Subcutaneous adipose tissue (tissue), 4 donors: ENCODE results near the gene PPM1N. TPM values are rescaled to one million over a fixed set of nuclear protein-coding genes. Genes with fewer than 3 reads are reported as not detected.

Experiments used
- total RNA-seq, 4 donors: library from RNA; depleted of rRNA; stranded (reverse); fragments of >200 nt; gene quantifications; one replicate each; pipeline ENCODE4 v1.1.0, GENCODE V29; 2016
- TF ChIP-seq, protein P1 (sequence below): fragments of 450-650 bp; IDR thresholded peaks from one replicate; pipeline ENCODE4 v1.5.1; 2016; ENCODE audit warnings: low read depth, mild to moderate bottlenecking, control low read depth, antibody characterized with exemption, moderate library complexity

Gene PPM1N
- total RNA-seq, 4 donors from 2014 or later: 1.3 to 2.0 (median 2.0) TPM; not detected in 1

- TF ChIP-seq, protein P1, sequence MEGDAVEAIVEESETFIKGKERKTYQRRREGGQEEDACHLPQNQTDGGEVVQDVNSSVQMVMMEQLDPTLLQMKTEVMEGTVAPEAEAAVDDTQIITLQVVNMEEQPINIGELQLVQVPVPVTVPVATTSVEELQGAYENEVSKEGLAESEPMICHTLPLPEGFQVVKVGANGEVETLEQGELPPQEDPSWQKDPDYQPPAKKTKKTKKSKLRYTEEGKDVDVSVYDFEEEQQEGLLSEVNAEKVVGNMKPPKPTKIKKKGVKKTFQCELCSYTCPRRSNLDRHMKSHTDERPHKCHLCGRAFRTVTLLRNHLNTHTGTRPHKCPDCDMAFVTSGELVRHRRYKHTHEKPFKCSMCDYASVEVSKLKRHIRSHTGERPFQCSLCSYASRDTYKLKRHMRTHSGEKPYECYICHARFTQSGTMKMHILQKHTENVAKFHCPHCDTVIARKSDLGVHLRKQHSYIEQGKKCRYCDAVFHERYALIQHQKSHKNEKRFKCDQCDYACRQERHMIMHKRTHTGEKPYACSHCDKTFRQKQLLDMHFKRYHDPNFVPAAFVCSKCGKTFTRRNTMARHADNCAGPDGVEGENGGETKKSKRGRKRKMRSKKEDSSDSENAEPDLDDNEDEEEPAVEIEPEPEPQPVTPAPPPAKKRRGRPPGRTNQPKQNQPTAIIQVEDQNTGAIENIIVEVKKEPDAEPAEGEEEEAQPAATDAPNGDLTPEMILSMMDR: no peak
These were observed 26.9 kb upstream of the PPM1N start for GRCh38 chr19:45471111-45471930.

DNA sequence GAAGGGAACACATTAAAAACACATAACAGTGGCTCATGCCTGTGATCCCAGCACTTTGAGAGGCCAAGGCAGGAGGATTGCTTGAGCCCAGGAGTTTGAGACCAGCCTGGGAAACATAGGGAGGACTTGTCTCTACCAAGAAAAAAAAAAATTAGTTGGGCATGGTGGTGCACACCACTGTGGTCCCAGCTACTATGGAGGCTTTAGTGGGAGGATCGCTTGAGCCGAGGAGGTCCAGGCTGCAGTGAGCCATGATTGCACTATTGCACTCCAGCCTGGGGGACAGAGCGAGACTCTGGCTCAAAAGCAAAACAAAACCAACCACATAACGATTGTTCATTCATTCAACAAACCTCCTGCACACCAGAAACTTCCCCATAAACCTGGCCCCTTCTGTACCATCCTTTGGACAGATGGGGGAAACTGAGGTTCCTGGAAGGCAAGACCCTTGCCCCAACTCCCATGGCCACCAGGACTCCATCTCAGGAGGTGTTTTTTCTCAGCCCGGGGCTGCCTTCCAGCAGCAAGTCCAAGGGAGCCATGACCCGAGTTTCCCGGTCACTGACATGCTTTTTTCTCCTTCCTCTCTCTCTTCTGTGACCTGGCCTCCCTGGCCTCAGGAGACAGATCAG is 26.2 kb upstream of the PPM1N start:
- TF ChIP-seq, protein P1: no peak

DNA sequence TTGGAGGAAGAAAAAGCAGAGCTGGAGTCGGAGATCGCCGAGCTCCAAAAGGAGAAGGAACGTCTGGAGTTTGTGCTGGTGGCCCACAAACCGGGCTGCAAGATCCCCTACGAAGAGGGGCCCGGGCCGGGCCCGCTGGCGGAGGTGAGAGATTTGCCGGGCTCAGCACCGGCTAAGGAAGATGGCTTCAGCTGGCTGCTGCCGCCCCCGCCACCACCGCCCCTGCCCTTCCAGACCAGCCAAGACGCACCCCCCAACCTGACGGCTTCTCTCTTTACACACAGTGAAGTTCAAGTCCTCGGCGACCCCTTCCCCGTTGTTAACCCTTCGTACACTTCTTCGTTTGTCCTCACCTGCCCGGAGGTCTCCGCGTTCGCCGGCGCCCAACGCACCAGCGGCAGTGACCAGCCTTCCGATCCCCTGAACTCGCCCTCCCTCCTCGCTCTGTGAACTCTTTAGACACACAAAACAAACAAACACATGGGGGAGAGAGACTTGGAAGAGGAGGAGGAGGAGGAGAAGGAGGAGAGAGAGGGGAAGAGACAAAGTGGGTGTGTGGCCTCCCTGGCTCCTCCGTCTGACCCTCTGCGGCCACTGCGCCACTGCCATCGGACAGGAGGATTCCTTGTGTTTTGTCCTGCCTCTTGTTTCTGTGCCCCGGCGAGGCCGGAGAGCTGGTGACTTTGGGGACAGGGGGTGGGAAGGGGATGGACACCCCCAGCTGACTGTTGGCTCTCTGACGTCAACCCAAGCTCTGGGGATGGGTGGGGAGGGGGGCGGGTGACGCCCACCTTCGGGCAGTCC is 25.5 kb upstream of the PPM1N start:
- TF ChIP-seq, protein P1: no peak

DNA sequence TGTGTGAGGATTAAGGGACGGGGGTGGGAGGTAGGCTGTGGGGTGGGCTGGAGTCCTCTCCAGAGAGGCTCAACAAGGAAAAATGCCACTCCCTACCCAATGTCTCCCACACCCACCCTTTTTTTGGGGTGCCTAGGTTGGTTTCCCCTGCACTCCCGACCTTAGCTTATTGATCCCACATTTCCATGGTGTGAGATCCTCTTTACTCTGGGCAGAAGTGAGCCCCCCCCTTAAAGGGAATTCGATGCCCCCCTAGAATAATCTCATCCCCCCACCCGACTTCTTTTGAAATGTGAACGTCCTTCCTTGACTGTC is 24.9 kb upstream of the PPM1N start:
- TF ChIP-seq, protein P1: no peak

DNA sequence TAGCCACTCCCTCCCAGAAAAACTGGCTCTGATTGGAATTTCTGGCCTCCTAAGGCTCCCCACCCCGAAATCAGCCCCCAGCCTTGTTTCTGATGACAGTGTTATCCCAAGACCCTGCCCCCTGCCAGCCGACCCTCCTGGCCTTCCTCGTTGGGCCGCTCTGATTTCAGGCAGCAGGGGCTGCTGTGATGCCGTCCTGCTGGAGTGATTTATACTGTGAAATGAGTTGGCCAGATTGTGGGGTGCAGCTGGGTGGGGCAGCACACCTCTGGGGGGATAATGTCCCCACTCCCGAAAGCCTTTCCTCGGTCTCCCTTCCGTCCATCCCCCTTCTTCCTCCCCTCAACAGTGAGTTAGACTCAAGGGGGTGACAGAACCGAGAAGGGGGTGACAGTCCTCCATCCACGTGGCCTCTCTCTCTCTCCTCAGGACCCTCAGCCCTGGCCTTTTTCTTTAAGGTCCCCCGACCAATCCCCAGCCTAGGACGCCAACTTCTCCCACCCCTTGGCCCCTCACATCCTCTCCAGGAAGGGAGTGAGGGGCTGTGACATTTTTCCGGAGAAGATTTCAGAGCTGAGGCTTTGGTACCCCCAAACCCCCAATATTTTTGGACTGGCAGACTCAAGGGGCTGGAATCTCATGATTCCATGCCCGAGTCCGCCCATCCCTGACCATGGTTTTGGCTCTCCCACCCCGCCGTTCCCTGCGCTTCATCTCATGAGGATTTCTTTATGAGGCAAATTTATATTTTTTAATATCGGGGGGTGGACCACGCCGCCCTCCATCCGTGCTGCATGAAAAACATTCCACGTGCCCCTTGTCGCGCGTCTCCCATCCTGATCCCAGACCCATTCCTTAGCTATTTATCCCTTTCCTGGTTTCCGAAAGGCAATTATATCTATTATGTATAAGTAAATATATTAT is 24.3 kb upstream of the PPM1N start:
- TF ChIP-seq, protein P1: no peak

GRCh38 chr19:45474606-45475521 is 23.4 kb upstream of the PPM1N start:
- TF ChIP-seq, protein P1: no peak
